A673 (cell line): Measurements from ENCODE around the gene TNPO2.

Experiments
- CTCF ChIP-seq: fragments of 300-800, 200-600 bp; sonication (generic); conservative IDR thresholded peaks from 2 replicates; pipeline ENCODE4 v1.5.1; 2017; ENCODE audit warnings: low read depth, mild to moderate bottlenecking, antibody characterized with exemption, low read length, moderate library complexity, mixed read lengths
- EZH2 ChIP-seq: fragments of 200-600 bp; sonication (generic); IDR thresholded peaks from 2 replicates; pipeline ENCODE4 v1.6.1; 2017; ENCODE audit warnings: borderline replicate concordance, low read depth, mild to moderate bottlenecking, mixed read lengths, antibody characterized with exemption, low read length; ENCODE audit not compliant: poor library complexity, severe bottlenecking

DNA sequence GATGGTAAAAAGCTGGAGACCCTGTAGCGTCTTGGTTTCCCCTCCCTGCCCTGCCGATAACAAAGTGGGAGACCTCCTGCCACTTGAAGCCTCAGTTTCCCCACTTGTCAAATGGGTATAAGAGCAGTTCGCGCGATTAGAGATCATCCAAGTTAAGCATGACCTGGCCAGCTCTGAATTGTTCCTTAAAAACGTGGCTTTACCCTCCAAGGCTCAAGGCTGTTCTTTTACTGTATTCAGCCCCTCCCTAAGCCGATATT, 421 bp downstream of the TNPO2 start:
- no peak for TF ChIP-seq CTCF
- TF ChIP-seq EZH2 = no peak
